RWPE2 (cell line): ENCODE data around the gene KCNAB2.
A peak's percentile ranks its signal among the peaks of the same experiment; 100 is the strongest.

Experiments used
- ATAC-seq: fragments of 200-7000 bp; cut with Tn5 transposase; 3 replicates; pipeline ENCODE4 v1.9.1; 2021; ENCODE audit warnings: low read depth
- DNase-seq: peaks from one replicate; pipeline ENCODE4 v3.0.0-alpha.2; 2020; ENCODE audit warnings: low spot score
- H3K27ac ChIP-seq: fragments of 450-650 bp; 2 replicates; pipeline ENCODE4 v1.5.1; 2017; ENCODE audit warnings: mild to moderate bottlenecking; ENCODE audit not compliant: poor library complexity, severe bottlenecking
- H3K27me3 ChIP-seq: fragments of 250-450 bp; sonication (Bioruptor Pico); 2 replicates; pipeline ENCODE4 v1.5.1; 2021; ENCODE audit warnings: mild to moderate bottlenecking, moderate library complexity; ENCODE audit not compliant: insufficient read depth, poor library complexity, severe bottlenecking
- H3K36me3 ChIP-seq: fragments of 250-450 bp; sonication (Bioruptor Pico); 2 replicates; pipeline ENCODE4 v1.5.1; 2020; ENCODE audit warnings: low read depth, mild to moderate bottlenecking, moderate library complexity
- H3K4me1 ChIP-seq: fragments of 250-450 bp; sonication (Bioruptor Pico); 2 replicates; pipeline ENCODE4 v1.5.1; 2021; ENCODE audit warnings: mild to moderate bottlenecking, moderate library complexity; ENCODE audit not compliant: insufficient read depth, poor library complexity, severe bottlenecking
- H3K4me3 ChIP-seq: fragments of 250-450 bp; sonication (Bioruptor Pico); 2 replicates; pipeline ENCODE4 v1.5.1; 2021; ENCODE audit warnings: mild to moderate bottlenecking, moderate library complexity; ENCODE audit not compliant: severe bottlenecking
- H3K9me3 ChIP-seq: fragments of 250-450 bp; sonication (Bioruptor Pico); 2 replicates; pipeline ENCODE4 v1.5.1; 2021; ENCODE audit warnings: mild to moderate bottlenecking, moderate library complexity; ENCODE audit not compliant: severe bottlenecking
- CTCF ChIP-seq: fragments of 450-650 bp; IDR thresholded peaks from one replicate; pipeline ENCODE4 v1.5.1; 2017; ENCODE audit warnings: mild to moderate bottlenecking, moderate library complexity; ENCODE audit not compliant: poor library complexity, severe bottlenecking

KCNAB2 gene

GRCh38 chr1:5999711-6000443, 45.8 kb upstream of the KCNAB2 start:
- Histone ChIP-seq H3K27me3 (no peaks in the 10 kb centered on the region), H3K27ac (no peak overlapping the region), H3K36me3 (no peaks in the 10 kb centered on the region), H3K4me3 (no peak overlapping the region), H3K4me1 (no peaks in the 10 kb centered on the region), H3K9me3 (no peaks in the 10 kb centered on the region)
- TF ChIP-seq CTCF, result no peak
- ATAC-seq (no peak), DNase-seq (peak; percentile 55)

- Histone ChIP-seq H3K27me3 (no peaks in the 10 kb centered on the region), H3K27ac (no peak overlapping the region), H3K36me3 (no peaks in the 10 kb centered on the region), H3K4me1 (no peaks in the 10 kb centered on the region), H3K4me3 (no peak overlapping the region), H3K9me3 (no peaks in the 10 kb centered on the region)
- peak; percentile 39 for DNase-seq
- TF ChIP-seq CTCF, result no peak
- no peak for ATAC-seq
Observed at GRCh38 chr1:6000444-6001288, 45.0 kb upstream of the KCNAB2 start.

- Histone ChIP-seq H3K4me3 (no peak overlapping the region), H3K27me3 (no peaks in the 10 kb centered on the region), H3K4me1 (no peaks in the 10 kb centered on the region), H3K27ac (no peak overlapping the region), H3K36me3 (no peaks in the 10 kb centered on the region), H3K9me3 (no peaks in the 10 kb centered on the region)
- ATAC-seq (peak; percentile 50), DNase-seq (peak; percentile 57)
- TF ChIP-seq CTCF, result no peak
Observed at GRCh38 chr1:6001992-6002576, 43.6 kb upstream of the KCNAB2 start.

GRCh38 chr1:6002714-6003501, 42.8 kb upstream of the KCNAB2 start:
- Histone ChIP-seq H3K27ac (no peak overlapping the region), H3K4me1 (no peaks in the 10 kb centered on the region)
- no peak for ATAC-seq

More at GRCh38 chr1:6002714-6003501, 42.8 kb upstream of the KCNAB2 start:
- DNase-seq, result peak; percentile 56
- no peaks in the 10 kb centered on the region for H3K9me3 ChIP-seq
- no peaks in the 10 kb centered on the region for H3K36me3 ChIP-seq
- TF ChIP-seq CTCF, result no peak
- no peaks in the 10 kb centered on the region for H3K27me3 ChIP-seq
- H3K4me3 ChIP-seq, result no peak overlapping the region
